GM12801 (cell line): ENCODE results near the gene EFCAB5.

Experiments used
- CTCF ChIP-seq: IDR thresholded peaks from one replicate; pipeline ENCODE4 v1.5.1; 2011; ENCODE audit warnings: control low read depth; ENCODE audit not compliant: insufficient read length; ENCODE audit errors: extremely low read depth

EFCAB5 gene

GRCh38 chr17:29929533-29930408 is 11.7 kb upstream of the EFCAB5 start, which contains the start of gene SSH2:
Gene SSH2 (minus strand): TSS chr17:29930228. CDS start chr17:29930000, 228 bp downstream.
- TF ChIP-seq CTCF, result no peak

GRCh38 chr17:29930409-29931010 is 10.9 kb upstream of the EFCAB5 start:
- TF ChIP-seq CTCF, result no peak

- peak; percentile 73 for TF ChIP-seq CTCF
Observed at GRCh38 chr17:29931231-29931932, 10.1 kb upstream of the EFCAB5 start.

GRCh38 chr17:29933379-29933778 is 8.1 kb upstream of the EFCAB5 start:
- TF ChIP-seq CTCF, result no peak

- TF ChIP-seq CTCF, result no peak
Observed at GRCh38 chr17:29936724-29937123, 4.7 kb upstream of the EFCAB5 start.

GRCh38 chr17:29945281-29945680 is 3.8 kb downstream of the EFCAB5 start:
- TF ChIP-seq CTCF, result no peak

- TF ChIP-seq CTCF, result no peak
Observed at GRCh38 chr17:29948448-29949215, 7.2 kb downstream of the EFCAB5 start.
